ENCODE data around the gene SLC25A23. TPM values are rescaled to one million over a fixed set of nuclear protein-coding genes. Genes with fewer than 3 reads are reported as not detected.

Gene SLC25A23
- total and polyA plus RNA-seq, 4 donors, result 9.3 to 34.6 (median 22.7) TPM

DNA sequence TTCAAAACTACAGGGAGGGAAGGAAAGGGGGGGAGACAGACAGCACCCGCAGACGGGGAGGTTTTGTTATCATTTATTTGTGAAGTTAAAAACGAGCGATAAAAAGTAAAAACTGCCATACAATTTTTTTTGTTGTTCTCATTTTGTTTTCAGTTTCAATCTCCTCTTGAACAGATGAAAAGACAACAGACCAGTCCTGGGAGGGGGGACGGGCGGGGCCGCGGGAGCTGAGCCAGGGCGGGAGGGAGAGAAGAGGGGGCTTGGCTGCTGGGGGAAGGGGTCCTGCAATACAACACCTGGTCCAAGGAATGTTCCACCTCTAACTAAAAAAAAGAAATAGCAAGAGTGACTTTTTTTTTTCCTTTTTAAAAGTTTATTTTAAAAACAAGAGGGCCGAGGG is 46.3 kb downstream of the SLC25A23 start:
- Histone ChIP-seq H3K27me3 (ENCODE audit: control insufficient read depth in 4 of 4, insufficient read depth in 4 of 4, low read length in 3 of 4) (no peaks in the 10 kb centered on the region), H3K9me3 (ENCODE audit: control insufficient read depth in 4 of 4, low read length in 3 of 4) (no peaks in the 10 kb centered on the region), H3K4me3 (ENCODE audit: low read depth in 1 of 3, low read length in 3 of 3) (no peak overlapping the region), H3K4me1 (ENCODE audit: control insufficient read depth in 4 of 4, insufficient read depth in 4 of 4, low read length in 3 of 4) (no peaks in the 10 kb centered on the region), H3K36me3 (ENCODE audit: control insufficient read depth in 4 of 4, insufficient read depth in 3 of 4, low read depth in 1 of 4, low read length in 3 of 4) (peaks cover 16 to 41% (median 24%) of the 10 kb centered on the region in 4 donors), H3K9ac (ENCODE audit: low read depth in 1 of 2, low read length in 2 of 2) (no peak overlapping the region), H3K27ac (ENCODE audit: low read depth in 1 of 2, low read length in 2 of 2) (no peak overlapping the region)
- DNase-seq (ENCODE audit: low spot score), result no peak
- 70% methylated on average over 10 of the region's 10 CpGs for WGBS
- TF ChIP-seq YY1 (IDR thresholded peaks at IDR 0.05), result no peak

DNA sequence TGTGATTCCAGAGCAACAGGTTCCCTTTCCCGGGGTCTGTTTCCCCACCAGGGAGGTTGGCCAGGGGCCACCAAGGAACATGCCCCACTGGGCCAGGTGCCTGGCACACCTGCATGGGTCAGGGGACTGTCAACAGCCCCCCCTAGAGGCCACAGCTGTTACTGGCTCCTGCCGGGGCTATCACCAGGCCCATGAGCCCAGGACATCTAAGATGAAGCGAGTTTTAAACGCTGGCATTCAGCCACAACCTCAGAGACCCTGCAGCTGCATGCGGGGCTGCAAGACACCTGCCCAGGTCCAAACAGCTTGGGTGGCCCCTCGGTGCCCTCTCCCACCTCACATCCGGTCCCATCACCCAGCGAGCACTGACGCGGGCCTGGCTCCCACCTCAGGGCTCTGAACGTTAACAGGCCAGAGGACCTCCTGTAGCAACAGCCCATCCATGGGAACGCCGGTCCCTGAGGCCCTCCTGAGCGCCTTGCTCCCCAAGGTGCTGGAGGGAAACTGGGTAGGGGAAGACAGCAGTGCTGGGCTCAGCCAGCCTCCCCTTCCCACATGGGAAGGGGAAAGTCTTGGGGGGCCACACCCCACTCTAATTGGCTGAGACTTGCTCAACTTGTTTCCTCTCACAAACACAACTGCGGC is 47.0 kb downstream of the SLC25A23 start:
- no peaks in the 10 kb centered on the region for H3K9me3 ChIP-seq (ENCODE audit: control insufficient read depth in 4 of 4, low read length in 3 of 4)
- WGBS, result 55% methylated on average over 15 of the region's 15 CpGs
- H3K27ac ChIP-seq (ENCODE audit: low read depth in 1 of 2, low read length in 2 of 2), result no peak overlapping the region
- H3K9ac ChIP-seq (ENCODE audit: low read depth in 1 of 2, low read length in 2 of 2), result no peak overlapping the region
- H3K36me3 ChIP-seq (ENCODE audit: control insufficient read depth in 4 of 4, insufficient read depth in 3 of 4, low read depth in 1 of 4, low read length in 3 of 4), result peaks cover 12 to 34% (median 19%) of the 10 kb centered on the region in 4 donors
- H3K4me3 ChIP-seq (ENCODE audit: low read depth in 1 of 3, low read length in 3 of 3), result no peak overlapping the region
- no peaks in the 10 kb centered on the region for H3K4me1 ChIP-seq (ENCODE audit: control insufficient read depth in 4 of 4, insufficient read depth in 4 of 4, low read length in 3 of 4)
- TF ChIP-seq JUND (IDR thresholded peaks at IDR 0.05) (no peak), RAD21 (IDR thresholded peaks at IDR 0.05) (peak; percentile 27 to 63), RXRA (IDR thresholded peaks at IDR 0.05) (no peak)
- TF ChIP-seq, protein P1, sequence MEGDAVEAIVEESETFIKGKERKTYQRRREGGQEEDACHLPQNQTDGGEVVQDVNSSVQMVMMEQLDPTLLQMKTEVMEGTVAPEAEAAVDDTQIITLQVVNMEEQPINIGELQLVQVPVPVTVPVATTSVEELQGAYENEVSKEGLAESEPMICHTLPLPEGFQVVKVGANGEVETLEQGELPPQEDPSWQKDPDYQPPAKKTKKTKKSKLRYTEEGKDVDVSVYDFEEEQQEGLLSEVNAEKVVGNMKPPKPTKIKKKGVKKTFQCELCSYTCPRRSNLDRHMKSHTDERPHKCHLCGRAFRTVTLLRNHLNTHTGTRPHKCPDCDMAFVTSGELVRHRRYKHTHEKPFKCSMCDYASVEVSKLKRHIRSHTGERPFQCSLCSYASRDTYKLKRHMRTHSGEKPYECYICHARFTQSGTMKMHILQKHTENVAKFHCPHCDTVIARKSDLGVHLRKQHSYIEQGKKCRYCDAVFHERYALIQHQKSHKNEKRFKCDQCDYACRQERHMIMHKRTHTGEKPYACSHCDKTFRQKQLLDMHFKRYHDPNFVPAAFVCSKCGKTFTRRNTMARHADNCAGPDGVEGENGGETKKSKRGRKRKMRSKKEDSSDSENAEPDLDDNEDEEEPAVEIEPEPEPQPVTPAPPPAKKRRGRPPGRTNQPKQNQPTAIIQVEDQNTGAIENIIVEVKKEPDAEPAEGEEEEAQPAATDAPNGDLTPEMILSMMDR (IDR thresholded peaks at IDR 0.05; ENCODE audit: low read depth, low read length, missing input control), result peak; percentile 45
- peak; percentile 56 for DNase-seq (ENCODE audit: low spot score)
- no peaks in the 10 kb centered on the region for H3K27me3 ChIP-seq (ENCODE audit: control insufficient read depth in 4 of 4, insufficient read depth in 4 of 4, low read length in 3 of 4)

DNA sequence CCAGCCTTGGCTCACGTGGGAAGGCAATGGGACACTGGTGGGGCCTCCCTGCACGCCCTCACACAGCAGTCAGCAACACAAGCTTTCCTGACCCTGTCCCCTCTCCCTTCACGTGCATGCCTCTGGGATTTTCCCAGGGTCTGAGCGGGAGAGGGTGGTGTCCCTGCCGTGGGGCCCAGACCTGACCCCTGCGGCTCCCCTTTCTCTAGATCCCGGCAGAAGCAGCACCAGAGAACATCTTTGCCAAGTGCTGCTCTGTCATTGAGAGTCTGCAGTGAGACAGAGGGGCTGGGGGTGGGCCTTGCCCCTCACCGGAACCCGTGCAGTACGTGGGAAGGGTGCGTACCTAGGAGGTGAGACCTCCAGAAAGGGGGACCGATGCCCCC is 47.5 kb downstream of the SLC25A23 start:
- H3K4me1 ChIP-seq (ENCODE audit: control insufficient read depth in 4 of 4, insufficient read depth in 4 of 4, low read length in 3 of 4), result no peaks in the 10 kb centered on the region
- H3K9me3 ChIP-seq (ENCODE audit: control insufficient read depth in 4 of 4, low read length in 3 of 4), result no peaks in the 10 kb centered on the region
- H3K4me3 ChIP-seq (ENCODE audit: low read depth in 1 of 3, low read length in 3 of 3), result no peak overlapping the region
- no peak overlapping the region for H3K9ac ChIP-seq (ENCODE audit: low read depth in 1 of 2, low read length in 2 of 2)
- no peak overlapping the region for H3K27ac ChIP-seq (ENCODE audit: low read depth in 1 of 2, low read length in 2 of 2)
- TF ChIP-seq, protein P1 (IDR thresholded peaks at IDR 0.05; ENCODE audit: low read depth, low read length, missing input control), result no peak
- TF ChIP-seq, protein P2, sequence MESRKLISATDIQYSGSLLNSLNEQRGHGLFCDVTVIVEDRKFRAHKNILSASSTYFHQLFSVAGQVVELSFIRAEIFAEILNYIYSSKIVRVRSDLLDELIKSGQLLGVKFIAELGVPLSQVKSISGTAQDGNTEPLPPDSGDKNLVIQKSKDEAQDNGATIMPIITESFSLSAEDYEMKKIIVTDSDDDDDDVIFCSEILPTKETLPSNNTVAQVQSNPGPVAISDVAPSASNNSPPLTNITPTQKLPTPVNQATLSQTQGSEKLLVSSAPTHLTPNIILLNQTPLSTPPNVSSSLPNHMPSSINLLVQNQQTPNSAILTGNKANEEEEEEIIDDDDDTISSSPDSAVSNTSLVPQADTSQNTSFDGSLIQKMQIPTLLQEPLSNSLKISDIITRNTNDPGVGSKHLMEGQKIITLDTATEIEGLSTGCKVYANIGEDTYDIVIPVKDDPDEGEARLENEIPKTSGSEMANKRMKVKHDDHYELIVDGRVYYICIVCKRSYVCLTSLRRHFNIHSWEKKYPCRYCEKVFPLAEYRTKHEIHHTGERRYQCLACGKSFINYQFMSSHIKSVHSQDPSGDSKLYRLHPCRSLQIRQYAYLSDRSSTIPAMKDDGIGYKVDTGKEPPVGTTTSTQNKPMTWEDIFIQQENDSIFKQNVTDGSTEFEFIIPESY (IDR thresholded peaks at IDR 0.05), result no peak
- TF ChIP-seq RXRA (IDR thresholded peaks at IDR 0.05), result no peak
- no peak for TF ChIP-seq EGR1 (IDR thresholded peaks at IDR 0.05; ENCODE audit: low read depth in 2 of 2)
- TF ChIP-seq NR2F2 (IDR thresholded peaks at IDR 0.05), result no peak
- no peak for TF ChIP-seq HNF4A (conservative IDR thresholded peaks at IDR 0.05)
- TF ChIP-seq FOXA2 (IDR thresholded peaks at IDR 0.05), result no peak
- WGBS, result 75% methylated on average over 12 of the region's 12 CpGs
- no peaks in the 10 kb centered on the region for H3K27me3 ChIP-seq (ENCODE audit: control insufficient read depth in 4 of 4, insufficient read depth in 4 of 4, low read length in 3 of 4)
- DNase-seq (ENCODE audit: low spot score), result no peak
- peaks cover 9 to 29% (median 15%) of the 10 kb centered on the region in 4 donors for H3K36me3 ChIP-seq (ENCODE audit: control insufficient read depth in 4 of 4, insufficient read depth in 3 of 4, low read depth in 1 of 4, low read length in 3 of 4)
